ENCODE measurements around the gene COL6A1.

Gene COL6A1

DNA sequence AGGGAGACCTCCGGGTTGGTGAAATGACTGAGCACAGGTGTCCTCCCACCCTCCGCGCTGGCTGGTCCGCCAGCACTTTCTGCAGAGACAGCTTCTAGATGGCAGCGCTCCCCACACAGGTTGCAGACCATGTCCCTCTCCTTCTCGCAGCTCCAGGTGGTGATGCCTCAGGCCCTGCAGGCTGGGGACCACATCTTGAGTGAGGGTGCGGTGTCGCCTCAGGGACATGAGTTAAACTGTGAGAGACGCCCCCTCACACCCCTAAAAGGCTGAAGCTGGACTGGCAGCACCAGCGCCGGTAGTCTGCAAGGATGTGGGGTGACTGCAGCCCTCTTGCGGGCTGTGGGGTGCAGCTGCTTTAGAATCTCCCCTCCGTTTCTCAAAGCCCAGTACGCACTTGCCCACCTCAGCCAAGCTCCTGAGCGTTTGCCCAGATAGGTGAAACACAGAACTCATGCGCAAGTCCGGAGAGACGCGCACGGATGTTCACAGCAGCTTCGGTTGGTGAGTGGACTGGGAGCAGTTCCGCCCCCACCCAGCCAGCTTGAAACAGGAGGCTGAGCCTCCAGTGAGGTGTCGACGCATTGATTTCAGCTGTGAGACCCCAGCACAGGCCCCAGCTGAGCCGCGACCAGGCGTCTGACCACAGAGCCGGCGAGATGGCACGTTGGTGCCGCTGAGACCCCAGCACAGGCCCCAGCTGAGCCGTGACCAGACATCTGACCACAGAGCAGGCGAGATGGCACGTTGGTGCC lies 28.6 kb downstream of the COL6A1 start:
- Histone ChIP-seq H3K4me3 (ENCODE audit: low read depth in 1 of 2, low read length in 2 of 2) (no peak overlapping the region), H4K20me1 (ENCODE audit: insufficient read depth, low read length) (no peaks in the 10 kb centered on the region; the same call in 1 of the 2 replicates), H2AFZ (ENCODE audit: low read depth, low read length) (no peak overlapping the region), H3K4me1 (ENCODE audit: insufficient read depth, low read length) (no peaks in the 10 kb centered on the region), H3K27me3 (ENCODE audit: insufficient read depth, low read length, poor library complexity) (peaks cover 6% of the 10 kb centered on the region), H3K9me3 (ENCODE audit: insufficient read depth, low read length, severe bottlenecking) (no peaks in the 10 kb centered on the region), H3K36me3 (ENCODE audit: insufficient read depth, low read length) (no peaks in the 10 kb centered on the region), H3K27ac (ENCODE audit: low read length) (no peak overlapping the region), H3K4me2 (ENCODE audit: insufficient read depth, low read length) (no peak overlapping the region), H3K9ac (ENCODE audit: low read depth, low read length) (no peak overlapping the region), H3K79me2 (ENCODE audit: insufficient read depth, low read length) (no peaks in the 10 kb centered on the region)
- no peak for ATAC-seq (ENCODE audit: insufficient read depth, low read depth)
- DNase-seq = no peak
- TF ChIP-seq, protein P1, sequence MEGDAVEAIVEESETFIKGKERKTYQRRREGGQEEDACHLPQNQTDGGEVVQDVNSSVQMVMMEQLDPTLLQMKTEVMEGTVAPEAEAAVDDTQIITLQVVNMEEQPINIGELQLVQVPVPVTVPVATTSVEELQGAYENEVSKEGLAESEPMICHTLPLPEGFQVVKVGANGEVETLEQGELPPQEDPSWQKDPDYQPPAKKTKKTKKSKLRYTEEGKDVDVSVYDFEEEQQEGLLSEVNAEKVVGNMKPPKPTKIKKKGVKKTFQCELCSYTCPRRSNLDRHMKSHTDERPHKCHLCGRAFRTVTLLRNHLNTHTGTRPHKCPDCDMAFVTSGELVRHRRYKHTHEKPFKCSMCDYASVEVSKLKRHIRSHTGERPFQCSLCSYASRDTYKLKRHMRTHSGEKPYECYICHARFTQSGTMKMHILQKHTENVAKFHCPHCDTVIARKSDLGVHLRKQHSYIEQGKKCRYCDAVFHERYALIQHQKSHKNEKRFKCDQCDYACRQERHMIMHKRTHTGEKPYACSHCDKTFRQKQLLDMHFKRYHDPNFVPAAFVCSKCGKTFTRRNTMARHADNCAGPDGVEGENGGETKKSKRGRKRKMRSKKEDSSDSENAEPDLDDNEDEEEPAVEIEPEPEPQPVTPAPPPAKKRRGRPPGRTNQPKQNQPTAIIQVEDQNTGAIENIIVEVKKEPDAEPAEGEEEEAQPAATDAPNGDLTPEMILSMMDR (IDR thresholded peaks at IDR 0.05; ENCODE audit: borderline replicate concordance, extremely low read depth, low read length, poor library complexity, severe bottlenecking) = no peak
- no peak for TF ChIP-seq EZH2 (IDR thresholded peaks at IDR 0.05; ENCODE audit: borderline replicate concordance, low read depth, low read length, severe bottlenecking)

DNA sequence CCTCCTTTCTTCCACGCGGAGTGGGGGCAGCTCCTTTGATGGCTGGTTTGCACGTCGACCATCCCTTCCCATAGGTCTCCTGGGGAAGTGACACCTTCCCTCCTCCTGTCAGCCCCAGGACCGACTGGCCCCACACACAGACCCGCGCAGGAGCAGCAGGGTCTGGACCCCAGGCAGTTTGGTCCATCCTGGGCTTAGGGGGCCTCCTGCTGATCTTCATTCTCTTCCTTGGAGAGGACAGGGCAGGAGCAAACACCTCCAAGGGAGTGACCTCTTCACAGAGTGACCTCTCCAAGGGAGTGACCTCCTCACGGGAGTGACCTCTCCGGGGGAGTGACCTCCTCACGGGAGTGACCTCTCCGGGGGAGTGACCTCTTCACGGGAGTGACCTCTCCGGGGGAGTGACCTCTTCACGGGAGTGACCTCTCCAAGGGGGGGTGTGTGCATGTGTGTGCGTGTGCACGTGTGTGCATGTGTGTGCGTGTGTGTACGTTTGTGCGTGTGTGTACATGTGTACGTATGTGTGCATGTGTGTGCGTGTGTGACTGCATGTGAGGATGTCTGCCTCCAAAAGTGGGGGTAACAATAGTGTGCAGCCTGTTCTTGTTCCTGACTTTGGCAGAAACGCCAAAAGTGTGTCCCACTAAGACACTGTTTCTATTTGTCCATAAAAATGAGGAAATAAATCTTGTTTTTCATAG lies 29.8 kb downstream of the COL6A1 start:
- no peak for TF ChIP-seq EZH2 (IDR thresholded peaks at IDR 0.05; ENCODE audit: borderline replicate concordance, low read depth, low read length, severe bottlenecking)
- TF ChIP-seq, protein P1 (IDR thresholded peaks at IDR 0.05; ENCODE audit: borderline replicate concordance, extremely low read depth, low read length, poor library complexity, severe bottlenecking) = no peak
- no peak overlapping the region for H3K4me3 ChIP-seq (ENCODE audit: low read depth in 1 of 2, low read length in 2 of 2)
- no peak overlapping the region for H3K27ac ChIP-seq (ENCODE audit: low read length)
- no peaks in the 10 kb centered on the region for H3K79me2 ChIP-seq (ENCODE audit: insufficient read depth, low read length)
- H3K4me1 ChIP-seq (ENCODE audit: insufficient read depth, low read length) = no peaks in the 10 kb centered on the region
- ATAC-seq (ENCODE audit: insufficient read depth, low read depth) (no peak), DNase-seq (no peak)
- no peaks in the 10 kb centered on the region for H3K36me3 ChIP-seq (ENCODE audit: insufficient read depth, low read length)
- H3K9ac ChIP-seq (ENCODE audit: low read depth, low read length) = no peak overlapping the region
- H3K4me2 ChIP-seq (ENCODE audit: insufficient read depth, low read length) = no peak overlapping the region
- H2AFZ ChIP-seq (ENCODE audit: low read depth, low read length) = no peak overlapping the region
- no peaks in the 10 kb centered on the region; the same call in 1 of the 2 replicates for H4K20me1 ChIP-seq (ENCODE audit: insufficient read depth, low read length)
- no peaks in the 10 kb centered on the region for H3K9me3 ChIP-seq (ENCODE audit: insufficient read depth, low read length, severe bottlenecking)
- peaks cover 13% of the 10 kb centered on the region for H3K27me3 ChIP-seq (ENCODE audit: insufficient read depth, low read length, poor library complexity)

DNA sequence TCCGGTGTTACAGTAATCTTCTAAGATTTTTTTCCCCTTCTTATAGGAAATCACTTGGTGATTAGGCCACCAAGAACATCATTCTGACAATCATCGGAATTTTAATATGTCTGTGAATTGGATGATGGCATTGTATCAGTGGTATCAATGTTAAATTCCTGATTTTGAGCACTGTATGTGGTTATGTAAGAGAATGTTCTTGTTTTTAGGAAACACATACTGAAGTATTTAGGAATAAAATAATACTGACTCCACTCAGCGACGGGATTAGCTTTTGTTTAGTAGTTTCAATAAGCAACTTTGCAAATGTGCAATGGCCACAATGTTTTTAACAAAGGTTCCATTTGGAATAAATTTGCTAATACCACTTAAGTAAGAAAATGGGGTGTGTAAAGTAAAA lies 30.6 kb downstream of the COL6A1 start:
- TF ChIP-seq, protein P1 (IDR thresholded peaks at IDR 0.05; ENCODE audit: borderline replicate concordance, extremely low read depth, low read length, poor library complexity, severe bottlenecking) = no peak
- TF ChIP-seq EZH2 (IDR thresholded peaks at IDR 0.05; ENCODE audit: borderline replicate concordance, low read depth, low read length, severe bottlenecking) = no peak
- Histone ChIP-seq H3K27ac (ENCODE audit: low read length) (no peak overlapping the region), H3K9ac (ENCODE audit: low read depth, low read length) (no peak overlapping the region), H3K36me3 (ENCODE audit: insufficient read depth, low read length) (no peaks in the 10 kb centered on the region), H3K4me3 (ENCODE audit: low read depth in 1 of 2, low read length in 2 of 2) (no peak overlapping the region), H3K27me3 (ENCODE audit: insufficient read depth, low read length, poor library complexity) (peaks cover 13% of the 10 kb centered on the region), H3K4me1 (ENCODE audit: insufficient read depth, low read length) (no peaks in the 10 kb centered on the region), H2AFZ (ENCODE audit: low read depth, low read length) (no peak overlapping the region), H4K20me1 (ENCODE audit: insufficient read depth, low read length) (no peaks in the 10 kb centered on the region; the same call in 1 of the 2 replicates), H3K4me2 (ENCODE audit: insufficient read depth, low read length) (no peak overlapping the region), H3K9me3 (ENCODE audit: insufficient read depth, low read length, severe bottlenecking) (no peaks in the 10 kb centered on the region), H3K79me2 (ENCODE audit: insufficient read depth, low read length) (no peaks in the 10 kb centered on the region)
- ATAC-seq (ENCODE audit: insufficient read depth, low read depth) (no peak), DNase-seq (no peak)
